Effector memory CD4-positive, alpha-beta T cell (primary cell): ENCODE measurements around the gene PTPRN2.

Source experiments
- DNase-seq, 3 donors: peaks; one replicate each; pipeline ENCODE4 v3.0.0-alpha.2; 2020
- H3K27ac ChIP-seq: 2 replicates; pipeline ENCODE4 v1.7.0; 2013; ENCODE audit warnings: mild to moderate bottlenecking, low read length, moderate library complexity; ENCODE audit not compliant: insufficient read depth, poor library complexity, severe bottlenecking
- H3K27me3 ChIP-seq: replicated peaks from 2 replicates; pipeline ENCODE4 v1.7.0; 2013; ENCODE audit warnings: mild to moderate bottlenecking, low read length; ENCODE audit not compliant: insufficient read depth, control insufficient read depth, poor library complexity, severe bottlenecking
- H3K36me3 ChIP-seq: 2 replicates; pipeline ENCODE4 v1.7.0; 2013; ENCODE audit warnings: mild to moderate bottlenecking, low read length, moderate library complexity; ENCODE audit not compliant: control insufficient read depth, insufficient read depth
- H3K4me1 ChIP-seq: 2 replicates; pipeline ENCODE4 v1.7.0; 2013; ENCODE audit warnings: low read length, mild to moderate bottlenecking; ENCODE audit not compliant: control insufficient read depth, insufficient read depth, poor library complexity, severe bottlenecking
- H3K4me3 ChIP-seq: 2 replicates; pipeline ENCODE4 v1.7.0; 2013; ENCODE audit warnings: low read length, low read depth, mild to moderate bottlenecking; ENCODE audit not compliant: insufficient read depth, poor library complexity, severe bottlenecking
- H3K9me3 ChIP-seq: 2 replicates; pipeline ENCODE4 v1.7.0; 2013; ENCODE audit warnings: mild to moderate bottlenecking, low read length, moderate library complexity; ENCODE audit not compliant: control insufficient read depth

Gene PTPRN2

DNA sequence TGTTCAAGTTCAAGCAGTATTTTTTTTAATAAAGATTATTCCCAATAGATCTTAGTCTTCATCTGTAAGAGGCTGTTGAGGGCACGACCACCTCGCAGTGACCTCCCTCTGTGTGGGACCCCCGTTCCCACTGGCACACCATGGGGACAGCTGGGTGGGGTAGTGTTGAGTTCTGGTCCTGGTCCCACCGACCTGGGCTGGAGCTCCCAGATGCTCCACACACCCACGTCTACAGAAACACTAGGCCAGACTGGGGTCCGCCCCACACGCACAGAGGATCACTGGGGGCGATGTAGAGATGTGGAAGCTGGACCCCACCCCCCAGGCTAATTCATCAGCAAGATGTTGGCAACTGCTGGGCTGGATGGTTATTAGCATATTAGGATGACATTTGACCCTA, 623.6 kb downstream of the PTPRN2 start:
- no peaks in the 10 kb centered on the region for H3K27me3 ChIP-seq
- peaks cover 4% of the 10 kb centered on the region for H3K9me3 ChIP-seq
- H3K4me1 ChIP-seq: no peaks in the 10 kb centered on the region
- H3K27ac ChIP-seq: no peak overlapping the region
- no peaks in the 10 kb centered on the region for H3K36me3 ChIP-seq
- no peak for DNase-seq
- H3K4me3 ChIP-seq: no peak overlapping the region

DNA sequence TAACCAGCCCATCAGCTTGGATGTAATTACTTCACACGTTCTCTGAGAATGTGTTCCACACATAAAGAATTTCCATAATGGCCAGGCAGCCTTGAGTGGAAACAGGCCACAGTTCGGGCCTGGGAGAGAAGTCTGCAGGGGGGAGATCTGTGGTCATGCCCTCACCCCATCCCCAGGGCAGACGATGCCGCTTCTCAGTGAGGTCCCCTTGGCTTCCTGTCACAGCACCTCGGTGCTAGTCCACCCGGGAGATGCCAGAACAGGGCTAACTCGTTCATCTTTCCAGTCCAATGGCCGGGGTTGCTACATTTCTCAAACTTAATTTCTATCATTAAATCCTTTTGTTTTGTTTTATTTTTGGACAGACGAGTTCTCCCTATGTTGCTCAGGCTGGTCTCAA, 624.1 kb downstream of the PTPRN2 start:
- DNase-seq: no peak
- Histone ChIP-seq H3K36me3 (no peaks in the 10 kb centered on the region), H3K27me3 (no peaks in the 10 kb centered on the region), H3K4me1 (no peaks in the 10 kb centered on the region), H3K4me3 (no peak overlapping the region), H3K27ac (no peak overlapping the region), H3K9me3 (no peaks in the 10 kb centered on the region)

DNA sequence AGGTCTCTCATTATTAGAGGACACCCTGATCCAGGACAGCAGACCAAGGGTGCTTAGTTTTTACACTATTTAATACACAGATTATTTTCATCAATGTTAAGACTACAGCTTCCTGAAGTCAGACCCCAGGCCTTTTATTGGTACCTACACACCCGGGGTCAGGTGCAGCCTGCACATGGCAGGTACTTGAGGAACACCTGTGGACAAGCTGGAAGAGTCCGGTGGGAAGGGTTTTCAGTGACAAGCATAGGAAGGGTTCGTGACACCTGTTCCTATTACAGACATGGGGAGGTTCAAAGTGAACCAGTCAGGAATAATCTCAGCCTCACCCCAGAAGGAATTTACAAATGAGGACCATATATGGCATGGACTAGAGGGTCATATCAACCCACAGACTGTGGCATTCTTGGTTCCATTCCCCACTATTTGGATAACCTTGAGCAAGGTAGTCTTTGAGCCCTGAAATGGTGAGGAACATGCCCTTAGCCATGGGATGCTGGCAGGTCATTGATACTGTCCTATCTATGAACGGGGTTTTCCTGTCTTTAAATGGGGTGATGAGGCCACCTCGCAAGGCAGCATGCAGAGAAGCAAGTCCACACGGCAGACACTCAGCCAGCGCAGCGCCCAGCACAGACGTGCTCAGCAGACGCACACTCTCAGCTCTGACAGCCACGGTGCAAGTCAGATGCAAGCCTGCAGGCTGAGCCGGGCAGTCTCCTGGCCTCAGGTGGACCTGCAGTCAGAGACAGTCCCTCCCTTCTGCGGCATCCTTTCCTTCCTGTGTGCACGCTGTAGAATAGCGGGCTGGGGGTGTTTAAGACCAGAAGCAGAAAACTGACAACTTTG, 624.9 kb downstream of the PTPRN2 start:
- H3K36me3 ChIP-seq: no peaks in the 10 kb centered on the region
- DNase-seq: no peak
- H3K4me1 ChIP-seq: no peaks in the 10 kb centered on the region
- no peaks in the 10 kb centered on the region for H3K9me3 ChIP-seq
- H3K27ac ChIP-seq: no peak overlapping the region
- no peaks in the 10 kb centered on the region for H3K27me3 ChIP-seq
- H3K4me3 ChIP-seq: no peak overlapping the region

DNA sequence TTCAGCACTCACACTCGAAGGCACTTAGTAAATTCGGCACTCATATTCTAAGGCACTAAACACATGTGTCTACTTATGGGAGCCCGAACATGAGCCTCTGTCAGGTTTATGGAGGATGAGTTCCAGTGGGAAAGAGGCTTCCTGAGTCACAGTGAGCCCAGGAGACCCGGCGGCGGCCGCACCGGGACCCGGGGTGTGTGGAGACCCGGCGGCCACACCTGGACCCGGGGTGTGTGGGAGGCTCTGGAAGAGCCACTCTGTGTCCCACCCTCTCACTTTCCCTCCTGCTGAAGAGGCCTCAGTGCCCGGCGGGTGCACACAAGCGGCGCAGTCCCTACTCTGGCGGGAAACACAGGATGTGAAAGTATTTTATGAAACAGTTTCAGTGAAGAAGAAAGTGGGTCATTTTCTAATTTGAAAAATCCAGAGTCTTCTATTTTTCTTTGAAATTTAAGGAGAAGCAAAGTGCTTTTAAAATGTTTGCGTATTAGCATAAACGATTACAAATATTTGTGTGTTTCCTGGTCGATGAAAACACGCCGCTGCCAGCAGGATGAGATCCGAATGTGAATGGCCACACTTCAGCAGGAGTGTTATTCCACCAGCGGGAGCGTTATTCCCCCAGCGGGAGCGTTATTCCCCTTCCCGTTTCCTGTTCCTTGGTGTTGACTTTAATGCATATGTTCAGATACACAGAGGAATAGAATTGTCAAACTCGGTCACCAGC, 625.7 kb downstream of the PTPRN2 start:
- Histone ChIP-seq H3K36me3 (no peaks in the 10 kb centered on the region), H3K4me3 (no peak overlapping the region), H3K4me1 (no peaks in the 10 kb centered on the region), H3K27me3 (no peaks in the 10 kb centered on the region), H3K9me3 (no peaks in the 10 kb centered on the region), H3K27ac (no peak overlapping the region)
- no peak for DNase-seq

DNA sequence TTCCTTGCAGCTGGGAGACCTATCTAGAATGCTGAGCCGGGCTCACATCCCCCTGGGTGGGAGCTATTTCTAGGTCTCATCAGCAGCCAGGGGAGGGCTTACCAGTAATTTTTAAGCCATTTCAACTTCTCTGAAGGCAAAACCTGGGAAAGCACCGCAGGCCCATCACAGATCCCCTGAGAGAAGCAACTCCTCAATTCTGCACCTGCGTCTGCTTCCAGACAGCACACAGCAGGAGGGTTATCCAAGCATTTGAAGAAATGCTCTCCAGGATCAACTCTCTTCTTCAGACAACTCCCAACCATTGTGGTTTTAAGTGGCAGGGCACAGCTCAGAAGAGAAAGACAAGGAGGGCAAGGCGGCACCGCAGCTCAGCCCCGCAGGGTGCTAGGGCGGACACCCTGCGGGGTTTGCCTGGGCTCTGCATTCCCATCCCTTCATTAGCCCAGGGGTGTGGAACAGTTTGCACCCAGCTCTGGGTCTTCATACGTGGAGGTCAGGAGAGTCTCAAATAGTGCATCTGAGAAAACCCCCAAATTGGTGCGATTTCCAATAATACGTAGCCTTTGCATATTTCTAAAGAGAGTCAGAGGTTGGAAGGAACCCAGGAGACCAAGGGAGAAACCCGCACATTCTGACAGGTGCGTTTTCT, 632.1 kb downstream of the PTPRN2 start:
- Histone ChIP-seq H3K27me3 (no peaks in the 10 kb centered on the region), H3K4me1 (no peaks in the 10 kb centered on the region), H3K36me3 (no peaks in the 10 kb centered on the region), H3K9me3 (no peaks in the 10 kb centered on the region), H3K4me3 (no peak overlapping the region), H3K27ac (no peak overlapping the region)
- no peak for DNase-seq

DNA sequence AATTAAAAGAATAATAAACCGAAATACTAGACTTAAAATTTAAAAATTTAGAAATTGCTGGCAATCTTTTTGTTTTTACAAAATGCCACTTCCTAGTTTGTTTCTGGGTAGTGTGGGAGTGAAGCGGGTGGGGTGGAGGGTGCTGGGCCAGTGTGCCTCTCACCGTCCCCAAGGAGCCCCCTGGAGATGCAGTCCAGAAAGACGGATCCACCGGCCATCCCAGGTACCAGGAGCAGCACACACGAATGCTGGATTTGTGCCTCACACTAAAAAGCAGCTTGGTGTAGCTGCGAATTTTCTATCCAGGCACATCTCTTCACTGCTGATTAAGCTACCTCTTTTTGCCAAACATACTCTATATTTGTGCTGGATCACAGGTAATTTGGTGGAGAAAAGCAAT, 632.7 kb downstream of the PTPRN2 start:
- H3K9me3 ChIP-seq: no peaks in the 10 kb centered on the region
- H3K27ac ChIP-seq: no peak overlapping the region
- H3K4me3 ChIP-seq: no peak overlapping the region
- H3K27me3 ChIP-seq: no peaks in the 10 kb centered on the region
- H3K36me3 ChIP-seq: no peaks in the 10 kb centered on the region
- DNase-seq: no peak
- H3K4me1 ChIP-seq: no peaks in the 10 kb centered on the region

DNA sequence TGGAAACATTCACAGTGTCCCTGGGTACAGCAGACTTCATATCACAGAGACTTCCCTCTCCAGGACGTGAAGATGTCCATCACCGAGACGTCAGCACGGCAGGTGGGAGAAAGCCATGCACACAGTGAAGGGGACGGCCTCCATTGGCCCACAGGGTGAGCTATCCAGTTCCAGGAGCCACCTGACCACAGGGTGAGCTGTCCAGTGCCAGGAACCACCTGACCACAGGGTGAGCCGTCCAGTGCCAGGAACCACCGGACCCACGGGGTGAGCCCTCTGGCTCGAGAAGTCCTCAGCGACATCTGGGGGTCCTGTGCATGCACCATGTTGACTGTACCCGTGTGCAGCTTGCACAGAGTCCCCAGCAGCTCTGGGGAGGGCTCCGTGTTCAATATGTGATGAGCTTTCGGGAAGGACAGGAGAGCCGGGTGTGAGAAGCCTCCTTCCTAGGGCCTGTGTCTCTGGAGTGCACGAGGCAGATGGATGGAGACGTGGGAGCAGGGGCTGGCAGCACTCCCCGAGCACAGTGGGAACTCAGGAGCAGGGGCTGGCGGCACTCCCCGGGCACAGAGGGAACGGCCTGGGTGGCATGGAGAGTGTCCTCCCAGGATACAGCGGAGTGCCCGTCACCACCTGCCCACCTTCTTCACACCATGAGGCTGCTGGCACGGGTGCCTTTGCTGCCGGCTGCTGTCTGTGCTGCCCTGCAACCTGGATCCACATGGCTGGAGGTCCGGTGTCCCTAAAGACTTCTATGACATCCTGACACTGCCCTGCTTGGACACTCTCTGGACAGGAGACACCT, 634.6 kb downstream of the PTPRN2 start:
- H3K27me3 ChIP-seq: no peaks in the 10 kb centered on the region
- H3K36me3 ChIP-seq: no peaks in the 10 kb centered on the region
- H3K4me3 ChIP-seq: no peak overlapping the region
- no peak overlapping the region for H3K27ac ChIP-seq
- H3K4me1 ChIP-seq: no peaks in the 10 kb centered on the region
- no peak for DNase-seq
- H3K9me3 ChIP-seq: no peaks in the 10 kb centered on the region

DNA sequence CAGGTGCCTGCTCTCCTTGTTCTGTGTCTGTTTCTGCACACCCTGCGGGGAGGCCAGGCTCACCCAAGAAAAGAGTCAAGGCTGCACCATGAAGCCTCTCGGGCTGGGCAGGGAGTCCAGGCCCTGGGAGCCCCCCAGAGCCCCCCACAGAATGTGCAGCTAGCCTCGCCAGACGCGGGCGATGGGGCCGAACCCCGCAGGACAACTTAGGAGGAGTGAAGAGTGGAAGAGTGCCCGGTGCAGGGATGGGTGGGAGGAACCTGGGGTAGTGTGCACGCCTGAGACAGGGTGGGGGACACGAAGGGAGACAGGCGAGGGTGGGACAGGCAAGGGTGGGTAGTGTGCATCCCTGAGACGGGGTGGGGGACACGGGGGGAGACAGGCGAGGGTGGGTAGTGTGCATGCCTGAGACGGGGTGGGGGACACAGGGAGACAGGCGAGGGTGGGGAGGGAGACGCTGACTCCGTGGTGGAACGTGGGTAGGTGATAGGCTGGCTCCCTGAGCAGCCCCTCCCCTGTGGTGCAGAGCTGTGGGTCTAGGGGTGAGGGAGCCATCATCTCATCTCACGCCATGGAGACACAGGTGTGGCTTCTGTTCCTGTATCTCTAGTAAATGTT, 635.5 kb downstream of the PTPRN2 start:
- no peak for DNase-seq
- Histone ChIP-seq H3K27me3 (no peaks in the 10 kb centered on the region), H3K36me3 (no peaks in the 10 kb centered on the region), H3K27ac (no peak overlapping the region), H3K9me3 (peaks cover 4% of the 10 kb centered on the region), H3K4me1 (no peaks in the 10 kb centered on the region), H3K4me3 (no peak overlapping the region)

DNA sequence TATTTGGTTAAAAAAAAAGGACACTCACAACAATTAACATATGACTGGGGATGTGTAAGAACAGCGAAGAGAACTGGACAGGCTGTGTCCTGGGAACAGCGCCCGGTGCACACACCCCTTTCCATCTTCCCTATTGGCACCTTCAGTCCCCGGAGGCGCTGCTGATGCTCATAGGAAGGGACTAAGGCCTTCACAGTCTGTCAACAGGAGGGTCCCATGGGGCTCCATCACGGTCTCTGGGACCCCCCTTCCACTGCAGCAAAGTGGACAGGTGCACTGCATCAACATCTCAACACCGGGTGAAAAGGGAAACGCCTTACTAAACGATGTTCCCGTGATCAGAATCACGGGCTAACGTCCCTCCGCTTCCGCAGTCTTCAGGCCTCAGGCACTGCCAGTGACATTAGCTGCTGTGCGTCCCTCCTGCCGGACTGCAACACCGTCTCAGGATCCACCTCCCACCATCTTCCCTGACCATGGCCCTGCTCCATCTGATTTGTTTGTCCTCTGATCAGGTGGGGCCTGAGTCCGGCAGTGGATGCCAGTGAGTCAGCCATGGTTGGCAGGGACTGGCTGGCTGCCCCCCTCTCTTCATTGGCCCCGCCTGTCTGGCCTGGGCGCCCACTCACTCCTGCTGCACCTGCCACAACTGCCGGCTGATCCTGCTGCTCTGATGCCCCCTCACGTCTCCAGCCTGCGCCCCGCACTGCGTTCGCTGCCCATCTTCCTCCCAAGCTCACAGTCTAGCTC, 636.1 kb downstream of the PTPRN2 start:
- Histone ChIP-seq H3K4me3 (no peak overlapping the region), H3K9me3 (peaks cover 6% of the 10 kb centered on the region), H3K27me3 (no peaks in the 10 kb centered on the region), H3K36me3 (no peaks in the 10 kb centered on the region), H3K4me1 (no peaks in the 10 kb centered on the region), H3K27ac (no peak overlapping the region)
- no peak for DNase-seq
